Activated naive CD4-positive, alpha-beta T cell treated with anti-CD3 and anti-CD28 coated beads, Interleukin-2, amount 10 ng/mL, durations not matched to agents 7 days and 5 days (primary cell): ENCODE data around the gene KIAA1755.

Experiments used
- CTCF ChIA-PET: fragments of 350-600 bp; sonication (Branson Sonifier 250); formaldehyde crosslinking; loops from one replicate; lab custom pipeline; 2021; ENCODE audit warnings: antibody characterized with exemption; lab: Charles Lee
- DNase-seq: peaks from one replicate; pipeline ENCODE4 v3.0.0-alpha.2; 2020
- H3K27ac Mint-ChIP-seq: one replicate; pipeline ENCODE4 v1.8.0; 2021; ENCODE audit warnings: mild to moderate bottlenecking, moderate library complexity, mixed read lengths
- H3K27me3 Mint-ChIP-seq: one replicate; pipeline ENCODE4 v1.8.0; 2021; ENCODE audit warnings: mild to moderate bottlenecking, mixed read lengths
- H3K36me3 Mint-ChIP-seq: one replicate; pipeline ENCODE4 v1.8.0; 2021; ENCODE audit warnings: mixed read lengths
- H3K4me1 Mint-ChIP-seq: one replicate; pipeline ENCODE4 v1.8.0; 2021; ENCODE audit warnings: mixed read lengths
- H3K4me3 Mint-ChIP-seq: one replicate; pipeline ENCODE4 v1.8.0; 2021; ENCODE audit warnings: mild to moderate bottlenecking, moderate library complexity, mixed read lengths
- H3K9me3 Mint-ChIP-seq: one replicate; pipeline ENCODE4 v1.8.0; 2021; ENCODE audit warnings: mixed read lengths

KIAA1755 gene

GRCh38 chr20:38219006-38219950 is 41.3 kb downstream of the KIAA1755 start:
- Mint-ChIP-seq H3K27ac (no peak overlapping the region), H3K9me3 (no peaks in the 10 kb centered on the region), H3K4me1 (no peaks in the 10 kb centered on the region), H3K27me3 (peaks cover 21% of the 10 kb centered on the region), H3K36me3 (no peaks in the 10 kb centered on the region), H3K4me3 (no peak overlapping the region)
- CTCF ChIA-PET = interaction anchor here (1.1 to 5.9 kb wide), 7 partner anchors 8 to 162 kb away, joined by 3 to 101 read pairs (median 28); no protein-coding TSS in a partner anchor
- DNase-seq = no peak

- no peaks in the 10 kb centered on the region for H3K4me1 Mint-ChIP-seq
- no peak for DNase-seq
- H3K27me3 Mint-ChIP-seq = peaks cover 20% of the 10 kb centered on the region
- no peak overlapping the region for H3K27ac Mint-ChIP-seq
- no peaks in the 10 kb centered on the region for H3K9me3 Mint-ChIP-seq
- no peak overlapping the region for H3K4me3 Mint-ChIP-seq
- no peaks in the 10 kb centered on the region for H3K36me3 Mint-ChIP-seq
- CTCF ChIA-PET = interaction anchor here (1.3 to 5.8 kb wide), 3 partner anchors 15 to 143 kb away, joined by 3 to 87 read pairs (median 5); no protein-coding TSS in a partner anchor
These were observed 42.0 kb downstream of the KIAA1755 start for GRCh38 chr20:38218566-38218885.

- DNase-seq = no peak
- Mint-ChIP-seq H3K36me3 (no peaks in the 10 kb centered on the region), H3K4me3 (no peak overlapping the region), H3K9me3 (no peaks in the 10 kb centered on the region), H3K27ac (no peak overlapping the region), H3K4me1 (no peaks in the 10 kb centered on the region), H3K27me3 (peaks cover 17% of the 10 kb centered on the region)
- CTCF ChIA-PET = interaction anchor here (1.0 to 5.8 kb wide), 3 partner anchors 16 to 145 kb away, joined by 3 to 87 read pairs (median 3); no protein-coding TSS in a partner anchor
These were observed 42.6 kb downstream of the KIAA1755 start for GRCh38 chr20:38217791-38218565.

GRCh38 chr20:38216746-38217595 is 43.6 kb downstream of the KIAA1755 start:
- Mint-ChIP-seq H3K4me3 (no peak overlapping the region), H3K36me3 (no peaks in the 10 kb centered on the region), H3K27me3 (peaks cover 17% of the 10 kb centered on the region), H3K27ac (no peak overlapping the region), H3K9me3 (no peaks in the 10 kb centered on the region), H3K4me1 (no peaks in the 10 kb centered on the region)
- DNase-seq = no peak
- CTCF ChIA-PET = interaction anchor here (1.0 to 1.5 kb wide), 2 partner anchors 146 to 159 kb away, joined by 3 to 6 read pairs; no protein-coding TSS in a partner anchor

GRCh38 chr20:38216201-38216600 is 44.3 kb downstream of the KIAA1755 start:
- Mint-ChIP-seq H3K4me1 (no peaks in the 10 kb centered on the region), H3K27ac (no peak overlapping the region), H3K4me3 (no peak overlapping the region), H3K9me3 (no peaks in the 10 kb centered on the region), H3K27me3 (peaks cover 20% of the 10 kb centered on the region), H3K36me3 (no peaks in the 10 kb centered on the region)
- CTCF ChIA-PET = interaction anchor here (1.5 kb wide), 1 partner anchor 158 kb away, joined by 6 read pairs; no protein-coding TSS in a partner anchor
- no peak for DNase-seq

GRCh38 chr20:38215194-38216182 is 45.0 kb downstream of the KIAA1755 start:
- CTCF ChIA-PET = interaction anchor here (1.5 kb wide), 1 partner anchor 158 kb away, joined by 6 read pairs; no protein-coding TSS in a partner anchor
- Mint-ChIP-seq H3K9me3 (no peaks in the 10 kb centered on the region), H3K27ac (no peak overlapping the region), H3K4me1 (no peaks in the 10 kb centered on the region), H3K27me3 (peaks cover 21% of the 10 kb centered on the region), H3K36me3 (no peaks in the 10 kb centered on the region), H3K4me3 (no peak overlapping the region)
- no peak for DNase-seq

GRCh38 chr20:38214256-38215193 is 46.0 kb downstream of the KIAA1755 start:
- Mint-ChIP-seq H3K4me1 (no peaks in the 10 kb centered on the region), H3K4me3 (no peak overlapping the region), H3K27me3 (peaks cover 21% of the 10 kb centered on the region), H3K27ac (no peak overlapping the region), H3K36me3 (no peaks in the 10 kb centered on the region), H3K9me3 (no peaks in the 10 kb centered on the region)
- CTCF ChIA-PET = no interaction called here
- no peak for DNase-seq

- no peaks in the 10 kb centered on the region for H3K36me3 Mint-ChIP-seq
- DNase-seq = no peak
- H3K4me1 Mint-ChIP-seq = no peaks in the 10 kb centered on the region
- H3K27ac Mint-ChIP-seq = no peak overlapping the region
- peaks cover 21% of the 10 kb centered on the region for H3K27me3 Mint-ChIP-seq
- CTCF ChIA-PET = interaction anchor here (1.4 to 4.0 kb wide), 2 partner anchors 8 to 650 kb away, joined by 3 to 28 read pairs; no protein-coding TSS in a partner anchor
- no peaks in the 10 kb centered on the region for H3K9me3 Mint-ChIP-seq
- no peak overlapping the region for H3K4me3 Mint-ChIP-seq
These were observed 47.0 kb downstream of the KIAA1755 start for GRCh38 chr20:38213607-38213940.

GRCh38 chr20:38212806-38213606 is 47.5 kb downstream of the KIAA1755 start:
- Mint-ChIP-seq H3K4me1 (no peaks in the 10 kb centered on the region), H3K27ac (no peak overlapping the region), H3K4me3 (no peak overlapping the region), H3K9me3 (no peaks in the 10 kb centered on the region), H3K27me3 (peaks cover 27% of the 10 kb centered on the region), H3K36me3 (no peaks in the 10 kb centered on the region)
- CTCF ChIA-PET = interaction anchor here (1.4 to 4.0 kb wide), 2 partner anchors 9 to 649 kb away, joined by 3 to 28 read pairs; no protein-coding TSS in a partner anchor
- DNase-seq = no peak

- H3K9me3 Mint-ChIP-seq = no peaks in the 10 kb centered on the region
- DNase-seq = no peak
- peaks cover 27% of the 10 kb centered on the region for H3K27me3 Mint-ChIP-seq
- no peak overlapping the region for H3K4me3 Mint-ChIP-seq
- H3K36me3 Mint-ChIP-seq = no peaks in the 10 kb centered on the region
- no peaks in the 10 kb centered on the region for H3K4me1 Mint-ChIP-seq
- CTCF ChIA-PET = interaction anchor here (4.0 kb wide), 1 partner anchor 10 kb away, joined by 28 read pairs; no protein-coding TSS in a partner anchor
- H3K27ac Mint-ChIP-seq = no peak overlapping the region
These were observed 49.1 kb downstream of the KIAA1755 start for GRCh38 chr20:38211200-38212097.
